ENCODE measurements around the gene TMEM178A.

Gene TMEM178A

DNA sequence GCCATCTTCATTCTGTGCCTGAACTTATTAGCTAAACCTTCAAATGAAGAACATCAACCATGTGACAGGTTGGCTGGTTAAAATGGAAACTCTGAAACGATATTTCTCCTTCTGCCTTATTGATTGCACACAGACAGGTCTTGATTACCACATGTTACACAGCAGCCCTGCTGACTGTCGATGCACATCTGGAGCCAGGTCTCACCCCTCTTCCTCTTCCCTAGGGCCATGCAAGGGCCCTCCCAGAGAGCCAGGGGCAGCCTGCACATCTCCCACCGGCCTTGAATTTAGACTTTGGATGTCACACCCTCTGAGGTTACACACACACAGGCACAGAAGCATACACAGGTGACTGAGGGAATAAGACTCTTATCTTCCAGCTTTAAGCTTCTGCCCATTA, 45.1 kb downstream of the TMEM178A start:
- H3K4me3 ChIP-seq (ENCODE audit: control insufficient read depth, low read depth, low read length), result no peak overlapping the region
- no peak for DNase-seq (ENCODE audit: low read depth)
- TF ChIP-seq, protein P1, sequence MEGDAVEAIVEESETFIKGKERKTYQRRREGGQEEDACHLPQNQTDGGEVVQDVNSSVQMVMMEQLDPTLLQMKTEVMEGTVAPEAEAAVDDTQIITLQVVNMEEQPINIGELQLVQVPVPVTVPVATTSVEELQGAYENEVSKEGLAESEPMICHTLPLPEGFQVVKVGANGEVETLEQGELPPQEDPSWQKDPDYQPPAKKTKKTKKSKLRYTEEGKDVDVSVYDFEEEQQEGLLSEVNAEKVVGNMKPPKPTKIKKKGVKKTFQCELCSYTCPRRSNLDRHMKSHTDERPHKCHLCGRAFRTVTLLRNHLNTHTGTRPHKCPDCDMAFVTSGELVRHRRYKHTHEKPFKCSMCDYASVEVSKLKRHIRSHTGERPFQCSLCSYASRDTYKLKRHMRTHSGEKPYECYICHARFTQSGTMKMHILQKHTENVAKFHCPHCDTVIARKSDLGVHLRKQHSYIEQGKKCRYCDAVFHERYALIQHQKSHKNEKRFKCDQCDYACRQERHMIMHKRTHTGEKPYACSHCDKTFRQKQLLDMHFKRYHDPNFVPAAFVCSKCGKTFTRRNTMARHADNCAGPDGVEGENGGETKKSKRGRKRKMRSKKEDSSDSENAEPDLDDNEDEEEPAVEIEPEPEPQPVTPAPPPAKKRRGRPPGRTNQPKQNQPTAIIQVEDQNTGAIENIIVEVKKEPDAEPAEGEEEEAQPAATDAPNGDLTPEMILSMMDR (IDR thresholded peaks at IDR 0.05; ENCODE audit: control insufficient read depth, insufficient read depth, low read depth, low read length, missing control alignments), result no peak

DNA sequence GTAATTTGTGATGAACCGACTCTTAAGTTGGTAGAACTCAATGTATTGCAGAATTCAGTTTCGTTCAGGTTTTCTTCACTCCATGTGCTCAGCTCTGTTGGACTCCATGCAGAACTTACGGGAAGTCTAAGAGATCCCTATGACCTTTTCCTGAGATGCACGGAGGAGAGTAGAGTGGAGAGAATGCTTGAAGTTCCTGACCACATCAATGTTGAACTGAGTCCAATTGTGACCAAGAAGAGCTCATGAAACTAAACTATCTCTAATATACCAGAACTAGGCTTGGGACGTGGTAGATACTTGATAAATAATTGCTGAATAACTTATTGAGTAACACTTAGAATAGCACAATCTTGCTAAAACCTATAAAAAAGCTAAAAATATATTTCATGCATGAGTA, 47.2 kb downstream of the TMEM178A start:
- TF ChIP-seq, protein P1 (IDR thresholded peaks at IDR 0.05; ENCODE audit: control insufficient read depth, insufficient read depth, low read depth, low read length, missing control alignments), result no peak
- no peak overlapping the region for H3K4me3 ChIP-seq (ENCODE audit: control insufficient read depth, low read depth, low read length)
- DNase-seq (ENCODE audit: low read depth), result no peak

DNA sequence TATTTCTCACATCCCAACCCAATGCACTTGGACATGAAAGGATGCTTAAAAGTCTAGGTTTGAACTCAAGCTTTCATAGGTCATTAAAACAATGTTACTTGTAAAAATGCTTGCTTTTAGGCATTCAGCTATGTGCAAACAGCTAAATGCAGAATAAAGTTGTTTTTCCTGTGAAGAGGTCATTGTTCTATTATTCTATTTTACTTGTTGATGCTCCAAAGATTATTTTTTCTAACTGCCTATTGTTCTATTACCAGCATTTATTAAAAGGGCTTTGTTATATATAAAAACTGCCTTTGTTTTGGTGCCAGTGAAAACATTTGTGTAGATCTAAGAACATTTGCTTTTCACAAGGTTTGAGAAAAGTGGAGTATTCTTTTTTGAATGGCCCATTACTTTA, 49.4 kb downstream of the TMEM178A start:
- DNase-seq (ENCODE audit: low read depth), result no peak
- no peak overlapping the region for H3K4me3 ChIP-seq (ENCODE audit: control insufficient read depth, low read depth, low read length)
- TF ChIP-seq, protein P1 (IDR thresholded peaks at IDR 0.05; ENCODE audit: control insufficient read depth, insufficient read depth, low read depth, low read length, missing control alignments), result no peak

DNA sequence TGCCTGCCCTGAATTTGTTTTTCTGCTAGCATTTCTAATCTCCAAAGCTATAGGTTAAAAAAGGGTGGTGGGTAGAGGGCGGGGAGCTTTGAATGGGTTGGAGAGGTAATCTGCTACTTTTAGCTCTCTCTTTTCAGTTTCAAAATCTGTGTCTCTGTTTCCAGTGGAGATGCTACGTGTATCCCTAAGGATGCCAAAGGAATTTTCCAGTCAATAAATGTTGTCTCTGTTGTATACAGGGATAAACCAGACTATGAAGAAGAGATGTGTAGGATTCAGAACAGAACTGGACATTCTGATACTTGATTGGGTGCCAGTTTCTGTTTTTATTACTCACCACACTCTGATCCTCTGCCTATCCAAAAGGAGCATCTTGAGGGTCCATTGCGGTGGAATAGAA, 50.1 kb downstream of the TMEM178A start:
- DNase-seq (ENCODE audit: low read depth), result no peak
- TF ChIP-seq, protein P1 (IDR thresholded peaks at IDR 0.05; ENCODE audit: control insufficient read depth, insufficient read depth, low read depth, low read length, missing control alignments), result no peak
- H3K4me3 ChIP-seq (ENCODE audit: control insufficient read depth, low read depth, low read length), result no peak overlapping the region

DNA sequence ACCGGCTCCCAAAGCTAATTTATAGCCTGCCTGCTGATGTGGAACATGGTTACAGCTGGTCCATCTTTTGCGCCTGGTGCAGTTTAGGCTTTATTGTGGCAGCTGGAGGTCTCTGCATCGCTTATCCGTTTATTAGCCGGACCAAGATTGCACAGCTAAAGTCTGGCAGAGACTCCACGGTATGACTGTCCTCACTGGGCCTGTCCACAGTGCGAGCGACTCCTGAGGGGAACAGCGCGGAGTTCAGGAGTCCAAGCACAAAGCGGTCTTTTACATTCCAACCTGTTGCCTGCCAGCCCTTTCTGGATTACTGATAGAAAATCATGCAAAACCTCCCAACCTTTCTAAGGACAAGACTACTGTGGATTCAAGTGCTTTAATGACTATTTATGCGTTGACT, 51.4 kb downstream of the TMEM178A start:
- TF ChIP-seq, protein P1 (IDR thresholded peaks at IDR 0.05; ENCODE audit: control insufficient read depth, insufficient read depth, low read depth, low read length, missing control alignments), result no peak
- no peak overlapping the region for H3K4me3 ChIP-seq (ENCODE audit: control insufficient read depth, low read depth, low read length)
- no peak for DNase-seq (ENCODE audit: low read depth)

DNA sequence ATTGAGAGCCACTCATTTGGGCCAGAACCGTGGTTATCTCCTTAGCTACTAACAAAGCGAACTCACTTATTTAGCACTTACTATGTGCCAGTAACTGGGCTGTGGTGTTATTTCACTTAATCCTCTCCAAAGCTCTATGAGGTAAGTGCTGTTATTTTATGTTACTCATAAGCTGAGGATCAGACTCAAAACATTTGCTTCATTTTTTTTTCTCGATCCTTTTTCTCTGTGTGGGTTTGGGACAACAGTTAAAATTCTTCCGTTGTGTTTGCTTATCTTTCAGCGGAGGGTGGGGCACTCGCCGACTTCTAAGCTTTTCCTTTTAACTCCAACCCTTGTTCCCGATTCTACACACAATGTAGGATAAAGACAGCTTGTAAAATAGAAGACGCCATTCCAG, 52.8 kb downstream of the TMEM178A start:
- no peak overlapping the region for H3K4me3 ChIP-seq (ENCODE audit: control insufficient read depth, low read depth, low read length)
- no peak for DNase-seq (ENCODE audit: low read depth)
- TF ChIP-seq, protein P1 (IDR thresholded peaks at IDR 0.05; ENCODE audit: control insufficient read depth, insufficient read depth, low read depth, low read length, missing control alignments), result no peak

DNA sequence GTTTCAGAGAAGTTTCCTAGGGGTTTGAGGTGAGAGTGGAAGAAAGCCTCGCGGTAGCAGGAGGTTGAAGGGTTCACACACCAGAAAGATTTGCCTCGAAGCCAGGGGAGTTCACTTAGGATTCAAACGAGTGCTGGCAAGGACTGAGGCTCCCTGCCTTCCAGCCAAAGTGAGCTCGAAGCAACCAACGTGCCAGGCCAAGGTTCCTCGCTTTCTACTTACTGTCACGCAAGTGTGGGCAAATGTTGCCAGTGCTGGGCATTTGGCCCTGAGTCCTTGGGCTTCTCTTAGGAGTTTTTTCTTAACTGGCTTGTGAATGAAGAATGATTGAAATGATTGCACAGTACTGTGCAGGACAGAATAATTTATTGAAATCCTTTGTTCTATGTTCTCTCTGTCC, 53.6 kb downstream of the TMEM178A start:
- no peak overlapping the region for H3K4me3 ChIP-seq (ENCODE audit: control insufficient read depth, low read depth, low read length)
- TF ChIP-seq, protein P1 (IDR thresholded peaks at IDR 0.05; ENCODE audit: control insufficient read depth, insufficient read depth, low read depth, low read length, missing control alignments), result no peak
- DNase-seq (ENCODE audit: low read depth), result no peak
